ENCODE measurements around the gene MAGI2. TPM values are rescaled to one million over a fixed set of nuclear protein-coding genes. Genes with fewer than 3 reads are reported as not detected.

MAGI2 gene
- total RNA-seq, 2 experiments from 2014 or later: 0.03 to 0.17 TPM

DNA sequence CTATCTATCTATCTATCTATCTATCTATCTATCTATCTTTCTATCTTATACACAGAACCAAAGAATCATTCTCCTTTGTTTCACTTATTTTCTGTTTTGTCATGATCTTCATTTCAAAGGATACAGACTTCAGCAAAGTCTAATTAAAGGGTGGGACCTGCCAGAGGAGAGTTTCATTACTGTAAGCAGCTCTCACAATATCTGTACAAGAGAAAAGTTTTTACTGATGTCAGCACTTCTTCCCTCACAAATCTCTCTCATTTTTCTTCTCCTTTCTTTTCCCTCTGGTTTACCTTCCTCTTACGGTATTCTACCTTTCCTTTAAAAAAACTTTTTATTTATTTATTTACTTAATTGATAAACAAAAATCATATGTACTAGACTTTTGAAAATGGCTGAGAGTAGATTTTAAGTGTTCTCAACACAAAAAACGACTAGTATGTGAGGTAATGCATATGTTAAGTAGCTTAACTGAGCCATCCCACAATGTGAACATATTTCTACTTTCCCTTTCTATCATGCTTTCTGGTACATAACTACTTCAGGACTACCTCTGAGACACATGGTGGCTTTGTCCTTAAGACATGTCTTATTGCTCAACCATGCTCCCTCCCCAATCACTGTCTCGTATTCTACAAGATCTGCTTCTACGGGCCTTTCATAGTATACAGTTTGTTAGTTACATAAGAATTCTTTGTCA is 955.6 kb downstream of the MAGI2 start:
- Histone ChIP-seq H3K9me2 (ENCODE audit: insufficient read depth, low read length) (no peaks in the 10 kb centered on the region), H3K4me2 (ENCODE audit: low read length) (no peak overlapping the region), H3K27ac (ENCODE audit: low read depth, low read length, poor library complexity, severe bottlenecking) (no peak overlapping the region), H2AFZ (ENCODE audit: low read length) (no peak overlapping the region), H3K36me3 (ENCODE audit: insufficient read depth, low read length) (no peaks in the 10 kb centered on the region), H3K9me3 (ENCODE audit: low read length) (no peaks in the 10 kb centered on the region), H3K4me3 (ENCODE audit: low read depth, low read length, poor library complexity, severe bottlenecking) (no peak overlapping the region), H4K20me1 (ENCODE audit: insufficient read depth, low read length) (no peaks in the 10 kb centered on the region; the same call in 1 of the 2 replicates), H3K4me1 (ENCODE audit: insufficient read depth, low read length, poor library complexity, severe bottlenecking) (no peaks in the 10 kb centered on the region), H3K79me2 (ENCODE audit: insufficient read depth, low read depth, low read length) (no peaks in the 10 kb centered on the region)
- no peak for DNase-seq (ENCODE audit: low spot score)
- no peak for TF ChIP-seq EZH2phosphoT487 (IDR thresholded peaks at IDR 0.05; ENCODE audit: borderline replicate concordance, low read depth, low read length)
- ChIA-PET POLR2A (no interaction called here), CTCF (ENCODE audit: unreplicated experiment) (no interaction called here)
- no TSS peak for BruUV-seq (replicated peaks)
- intact Hi-C loops (cut with micrococcal nuclease; ENCODE audit: unreplicated experiment): no loop called here

DNA sequence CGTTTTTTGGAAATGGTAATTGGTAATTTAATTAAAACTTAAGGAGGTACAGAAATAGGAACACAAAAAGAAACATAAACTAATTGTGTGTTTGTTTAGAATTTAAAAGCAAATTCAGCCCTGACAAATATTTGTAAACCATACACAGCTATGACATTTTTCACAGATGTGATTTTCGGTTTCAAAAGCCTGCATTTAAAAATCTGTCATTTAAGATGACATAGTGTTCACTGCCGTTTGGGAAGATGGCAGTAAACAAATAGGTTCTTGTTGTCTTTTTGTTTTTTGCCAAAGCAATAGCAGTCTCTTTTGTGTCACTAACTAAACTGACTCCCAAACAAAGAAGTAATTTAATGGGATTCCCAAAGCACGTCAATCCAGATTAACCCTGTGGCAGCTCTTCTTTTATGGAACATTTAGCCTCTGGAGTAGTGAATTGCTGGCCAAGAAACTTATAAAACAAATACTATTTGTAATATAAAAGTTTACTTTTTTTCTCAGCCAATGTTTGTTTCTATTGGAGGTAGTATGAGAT is 957.3 kb downstream of the MAGI2 start:
- ChIA-PET CTCF (ENCODE audit: unreplicated experiment) (no interaction called here), POLR2A (no interaction called here)
- no peak overlapping the region for H3K4me2 ChIP-seq (ENCODE audit: low read length)
- H3K36me3 ChIP-seq (ENCODE audit: insufficient read depth, low read length): no peaks in the 10 kb centered on the region
- no peak overlapping the region for H3K27ac ChIP-seq (ENCODE audit: low read depth, low read length, poor library complexity, severe bottlenecking)
- no peaks in the 10 kb centered on the region for H3K9me3 ChIP-seq (ENCODE audit: low read length)
- no peaks in the 10 kb centered on the region for H3K4me1 ChIP-seq (ENCODE audit: insufficient read depth, low read length, poor library complexity, severe bottlenecking)
- no peaks in the 10 kb centered on the region for H3K79me2 ChIP-seq (ENCODE audit: insufficient read depth, low read depth, low read length)
- no peaks in the 10 kb centered on the region for H3K9me2 ChIP-seq (ENCODE audit: insufficient read depth, low read length)
- H4K20me1 ChIP-seq (ENCODE audit: insufficient read depth, low read length): no peaks in the 10 kb centered on the region; the same call in 1 of the 2 replicates
- no peak for DNase-seq (ENCODE audit: low spot score)
- intact Hi-C loops (cut with micrococcal nuclease; ENCODE audit: unreplicated experiment): no loop called here
- H3K4me3 ChIP-seq (ENCODE audit: low read depth, low read length, poor library complexity, severe bottlenecking): no peak overlapping the region
- no peak for TF ChIP-seq EZH2phosphoT487 (IDR thresholded peaks at IDR 0.05; ENCODE audit: borderline replicate concordance, low read depth, low read length)
- no peak for TF ChIP-seq CTCF (conservative IDR thresholded peaks at IDR 0.05; ENCODE audit: low read length)
- no TSS peak for BruUV-seq (replicated peaks)
- H2AFZ ChIP-seq (ENCODE audit: low read length): no peak overlapping the region

GRCh38 chr7:78493401-78493800 is 960.1 kb downstream of the MAGI2 start:
- TF ChIP-seq EZH2phosphoT487 (IDR thresholded peaks at IDR 0.05; ENCODE audit: borderline replicate concordance, low read depth, low read length) (no peak), CTCF (conservative IDR thresholded peaks at IDR 0.05; ENCODE audit: low read length) (no peak)
- Histone ChIP-seq H3K4me2 (ENCODE audit: low read length) (no peak overlapping the region), H4K20me1 (ENCODE audit: insufficient read depth, low read length) (no peaks in the 10 kb centered on the region), H3K79me2 (ENCODE audit: insufficient read depth, low read depth, low read length) (no peaks in the 10 kb centered on the region), H3K36me3 (ENCODE audit: insufficient read depth, low read length) (no peaks in the 10 kb centered on the region), H3K9me3 (ENCODE audit: low read length) (no peaks in the 10 kb centered on the region), H3K9me2 (ENCODE audit: insufficient read depth, low read length) (no peaks in the 10 kb centered on the region), H3K4me3 (ENCODE audit: low read depth, low read length, poor library complexity, severe bottlenecking) (no peak overlapping the region), H2AFZ (ENCODE audit: low read length) (no peak overlapping the region), H3K27ac (ENCODE audit: low read depth, low read length, poor library complexity, severe bottlenecking) (no peak overlapping the region), H3K4me1 (ENCODE audit: insufficient read depth, low read length, poor library complexity, severe bottlenecking) (no peaks in the 10 kb centered on the region)
- POLR2A ChIA-PET: no interaction called here
- BruUV-seq (replicated peaks): no TSS peak
- intact Hi-C loops (cut with micrococcal nuclease; ENCODE audit: unreplicated experiment): no loop called here
- no peak for DNase-seq (ENCODE audit: low spot score)
- CTCF ChIA-PET (ENCODE audit: unreplicated experiment): no interaction called here
